ENCODE measurements around the gene PDCD1. TPM values are rescaled to one million over a fixed set of nuclear protein-coding genes. Genes with fewer than 3 reads are reported as not detected.

The PDCD1 gene
- total and polyA plus RNA-seq, 2 of the 13 experiments (the other 11 are each of a cell fraction or from before 2014, with no cell fraction given) = 0.04 TPM; not detected in 1

- Histone ChIP-seq H3K36me3 (replicated peaks in 1 of 2; ENCODE audit: control insufficient read depth in 1 of 2, insufficient read depth in 2 of 2, low read length in 2 of 2) (no peaks in the 10 kb centered on the region), H4K20me1 (ENCODE audit: insufficient read depth, low read length) (no peaks in the 10 kb centered on the region), H3K9me3 (ENCODE audit: low read length) (no peaks in the 10 kb centered on the region), H3K4me3 (replicated peaks in 1 of 3; ENCODE audit: insufficient read depth in 1 of 3, low read depth in 2 of 3, low read length in 3 of 3) (no peak overlapping the region), H3K9ac (ENCODE audit: insufficient read depth, low read depth, low read length) (no peak overlapping the region), H3K79me2 (ENCODE audit: insufficient read depth, low read length) (no peaks in the 10 kb centered on the region), H2AFZ (ENCODE audit: low read length) (no peak overlapping the region), H3K4me2 (ENCODE audit: low read depth, low read length) (no peak overlapping the region), H3K27me3 (ENCODE audit: control insufficient read depth in 1 of 2, insufficient read depth in 2 of 2, low read length in 2 of 2) (peaks cover 9 to 56% of the 10 kb centered on the region in 2 experiments; a peak in 3 of 5 replicates), H3K27ac (ENCODE audit: extremely low read length, insufficient read depth, low read length) (no peak overlapping the region), H3K4me1 (ENCODE audit: insufficient read depth, low read length) (peaks cover 17% of the 10 kb centered on the region)
- POLR2A ChIA-PET = no interaction called here
- no peak for DNase-seq (ENCODE audit: low spot score)
- WGBS (ENCODE audit: low lambda C conversion rate) = 62% methylated on average over 28 of the region's 29 CpGs
- TF ChIP-seq BCLAF1 (IDR thresholded peaks at IDR 0.05) (no peak), ZNF567 (CRISPR knock-in tag; IDR thresholded peaks at IDR 0.05; ENCODE audit: borderline replicate concordance) (no peak), IRF1 (CRISPR knock-in tag; IDR thresholded peaks at IDR 0.05; ENCODE audit: low read depth) (no peak), HDAC1 (CRISPR knock-in tag; IDR thresholded peaks at IDR 0.05) (no peak), ZNF749 (CRISPR knock-in tag; IDR thresholded peaks at IDR 0.05; ENCODE audit: borderline replicate concordance) (no peak), POGZ (CRISPR knock-in tag; IDR thresholded peaks at IDR 0.05) (no peak), EED (CRISPR knock-in tag; IDR thresholded peaks at IDR 0.05) (no peak), ZNF207 (IDR thresholded peaks at IDR 0.05; ENCODE audit: borderline replicate concordance) (no peak), CBFB (CRISPR knock-in tag; IDR thresholded peaks at IDR 0.05) (no peak), SRSF1 (optimal IDR thresholded peaks at IDR 0.05; ENCODE audit: low read depth, low read length) (no peak), MBNL3 (CRISPR knock-in tag; conservative IDR thresholded peaks at IDR 0.05) (no peak), ZBTB49 (CRISPR knock-in tag; IDR thresholded peaks at IDR 0.05; ENCODE audit: borderline replicate concordance) (no peak), TRIM24 (CRISPR knock-in tag; IDR thresholded peaks at IDR 0.05) (no peak), PRPF4 (IDR thresholded peaks at IDR 0.05; ENCODE audit: low read depth, low read length, poor library complexity, severe bottlenecking) (no peak)
- CTCF ChIA-PET (ENCODE audit: low intra/inter-chr PET ratio, low total read pairs) = no interaction called here
- no peak for ATAC-seq
- in situ Hi-C loops (cut with HindIII; ENCODE audit: extremely low pct_ligation_motif_present, low pct_unique_long_range_greater_than_20kb) = no loop called here
- FAIRE-seq = no peak
- BruUV-seq (replicated peaks) = no TSS peak
- intact Hi-C loops (cut with micrococcal nuclease; ENCODE audit: unreplicated experiment) = no loop called here
Observed at GRCh38 chr2:241890524-241891235, 32.0 kb upstream of the PDCD1 start.
